ENCODE data around the gene CHCHD10. TPM values are rescaled to one million over a fixed set of nuclear protein-coding genes. Genes with fewer than 3 reads are reported as not detected.
A peak's percentile ranks its signal among the peaks of the same experiment; 100 is the strongest.

CHCHD10 gene
- total RNA-seq, 2 donors from 2014 or later = 19.4 TPM; not detected in 1

GRCh38 chr22:23791738-23792645 lies 24.2 kb upstream of the CHCHD10 start:
- DNase-seq (ENCODE audit: low spot score) (no peak), ATAC-seq (ENCODE audit: insufficient number of reproducible peaks, low FRiP score, low read depth) (no peak)
- no peak for TF ChIP-seq CTCF (IDR thresholded peaks at IDR 0.05)
- H3K4me3 ChIP-seq = no peak overlapping the region
- peaks cover 11 to 24% of the 10 kb centered on the region in 2 donors for H3K4me1 ChIP-seq (ENCODE audit: control insufficient read depth in 1 of 2, low read depth in 2 of 2)
- H3K9me3 ChIP-seq = no peaks in the 10 kb centered on the region
- H3K27me3 ChIP-seq (replicated peaks; ENCODE audit: insufficient read depth) = no peaks in the 10 kb centered on the region
- H3K36me3 ChIP-seq = peaks cover 32% of the 10 kb centered on the region
- H3K27ac ChIP-seq = no peak overlapping the region

- peaks cover 25% of the 10 kb centered on the region for H3K36me3 ChIP-seq
- ATAC-seq (ENCODE audit: insufficient number of reproducible peaks, low FRiP score, low read depth) = no peak
- H3K4me1 ChIP-seq (ENCODE audit: control insufficient read depth in 1 of 2, low read depth in 2 of 2) = peaks cover 15 to 28% of the 10 kb centered on the region in 2 donors
- H3K27me3 ChIP-seq (replicated peaks; ENCODE audit: insufficient read depth) = no peaks in the 10 kb centered on the region
- no peaks in the 10 kb centered on the region for H3K9me3 ChIP-seq
- no peak for DNase-seq (ENCODE audit: low spot score)
- no peak for TF ChIP-seq CTCF (IDR thresholded peaks at IDR 0.05)
- H3K4me3 ChIP-seq = no peak overlapping the region
- no peak overlapping the region for H3K27ac ChIP-seq
Observed at GRCh38 chr22:23790819-23791737, 23.3 kb upstream of the CHCHD10 start.

GRCh38 chr22:23789638-23790037 lies 21.9 kb upstream of the CHCHD10 start:
- DNase-seq (ENCODE audit: low spot score) (no peak), ATAC-seq (ENCODE audit: insufficient number of reproducible peaks, low FRiP score, low read depth) (no peak)
- Histone ChIP-seq H3K9me3 (no peaks in the 10 kb centered on the region), H3K27me3 (replicated peaks; ENCODE audit: insufficient read depth) (no peaks in the 10 kb centered on the region), H3K4me3 (no peak overlapping the region), H3K4me1 (ENCODE audit: control insufficient read depth in 1 of 2, low read depth in 2 of 2) (peaks cover 16 to 33% of the 10 kb centered on the region in 2 donors), H3K27ac (no peak overlapping the region), H3K36me3 (peaks cover 23% of the 10 kb centered on the region)
- no peak for TF ChIP-seq CTCF (IDR thresholded peaks at IDR 0.05)

GRCh38 chr22:23789121-23789520 lies 21.3 kb upstream of the CHCHD10 start:
- Histone ChIP-seq H3K36me3 (peaks cover 18% of the 10 kb centered on the region), H3K27me3 (replicated peaks; ENCODE audit: insufficient read depth) (no peaks in the 10 kb centered on the region), H3K27ac (no peak overlapping the region), H3K9me3 (no peaks in the 10 kb centered on the region), H3K4me3 (no peak overlapping the region), H3K4me1 (ENCODE audit: control insufficient read depth in 1 of 2, low read depth in 2 of 2) (peaks cover 16 to 33% of the 10 kb centered on the region in 2 donors)
- no peak for TF ChIP-seq CTCF (IDR thresholded peaks at IDR 0.05)
- ATAC-seq (ENCODE audit: insufficient number of reproducible peaks, low FRiP score, low read depth) (no peak), DNase-seq (ENCODE audit: low spot score) (no peak)

- DNase-seq (ENCODE audit: low spot score) (no peak), ATAC-seq (ENCODE audit: insufficient number of reproducible peaks, low FRiP score, low read depth) (no peak)
- H3K27ac ChIP-seq = peak overlapping the region in 1 of 2 donors; percentile 97
- peaks cover 16 to 33% of the 10 kb centered on the region in 2 donors for H3K4me1 ChIP-seq (ENCODE audit: control insufficient read depth in 1 of 2, low read depth in 2 of 2)
- peak overlapping the region; percentile 94 for H3K4me3 ChIP-seq
- H3K27me3 ChIP-seq (replicated peaks; ENCODE audit: insufficient read depth) = no peaks in the 10 kb centered on the region
- no peaks in the 10 kb centered on the region for H3K9me3 ChIP-seq
- H3K36me3 ChIP-seq = peaks cover 6% of the 10 kb centered on the region
- no peak for TF ChIP-seq CTCF (IDR thresholded peaks at IDR 0.05)
Observed at GRCh38 chr22:23787910-23788309, 20.1 kb upstream of the CHCHD10 start.

Measured in thoracic aorta (tissue), 2 donors.